IMR-90 (cell line): ENCODE results near the gene MECP2. TPM values are rescaled to one million over a fixed set of nuclear protein-coding genes. Genes with fewer than 3 reads are reported as not detected.

Experiments used
- ATAC-seq: fragments of 200-7000 bp; cut with Tn5 transposase; 2 replicates; pipeline ENCODE4 v1.9.1; 2020; ENCODE audit warnings: low read depth, mild to moderate bottlenecking, moderate library complexity
- BruUV-seq: library from RNA; stranded (reverse); fragments of 400-500 nt; replicated peaks from 2 replicates; lab custom pipeline; 2021; lab: Mats Ljungman, UMichigan
- CTCF ChIA-PET: fragments of 300-600 bp; formaldehyde crosslinking; extraction: SDS; loops from one replicate; lab custom pipeline; 2021; ENCODE audit warnings: antibody characterized with exemption; lab: Yijun Ruan, JAX
- POLR2A ChIA-PET: fragments of 300-600 bp; sonication (Branson Sonifier 250); formaldehyde crosslinking; loops from one replicate; lab custom pipeline; 2022; ENCODE audit warnings: antibody characterized with exemption; ENCODE audit not compliant: unreplicated experiment; lab: Charles Lee
- DNase-seq: peaks from one replicate; pipeline ENCODE4 v3.0.0; 2013
- H2AFZ ChIP-seq: replicated peaks from 2 replicates; pipeline ENCODE3; 2013; ENCODE audit warnings: low read length, mild to moderate bottlenecking; ENCODE audit not compliant: poor library complexity
- H2AK5ac ChIP-seq: 2 replicates; pipeline ENCODE4 v1.6.1; 2013; ENCODE audit warnings: low read depth, low read length, inconsistent platforms
- H2AK9ac ChIP-seq: replicated peaks from 2 replicates; pipeline ENCODE3; 2013; ENCODE audit warnings: mild to moderate bottlenecking, low read depth, low read length, moderate library complexity; ENCODE audit not compliant: poor library complexity
- H2BK120ac ChIP-seq: 2 replicates; pipeline ENCODE4 v1.6.1; 2013; ENCODE audit warnings: low read depth, low read length, inconsistent platforms
- H2BK15ac ChIP-seq: 3 replicates; pipeline ENCODE4 v1.6.1; 2013; ENCODE audit warnings: low read depth, low read length, inconsistent platforms
- H2BK20ac ChIP-seq: 2 replicates; pipeline ENCODE4 v1.6.1; 2013; ENCODE audit warnings: low read depth, mild to moderate bottlenecking, inconsistent platforms, low read length, moderate library complexity
- H2BK5ac ChIP-seq: 2 replicates; pipeline ENCODE4 v1.6.1; 2013; ENCODE audit warnings: mild to moderate bottlenecking, low read depth, low read length, inconsistent platforms; ENCODE audit not compliant: poor library complexity, severe bottlenecking
- H3K14ac ChIP-seq: replicated peaks from 2 replicates; pipeline ENCODE4 v1.6.1; 2013; ENCODE audit warnings: low read depth, low read length, inconsistent platforms
- H3K18ac ChIP-seq: 2 replicates; pipeline ENCODE4 v1.6.1; 2013; ENCODE audit warnings: low read depth, low read length, control low read depth
- H3K23ac ChIP-seq: 2 replicates; pipeline ENCODE4 v1.6.1; 2013; ENCODE audit warnings: low read depth, low read length, inconsistent platforms
- H3K27ac ChIP-seq: 2 replicates; pipeline ENCODE4 v1.5.1; 2013; ENCODE audit warnings: mild to moderate bottlenecking, control low read depth, low read length; ENCODE audit not compliant: insufficient read depth
- H3K27me3 ChIP-seq: 2 replicates; pipeline ENCODE4 v1.6.1; 2013; ENCODE audit warnings: low read length; ENCODE audit not compliant: control insufficient read depth, insufficient read depth
- H3K36me3 ChIP-seq: 2 replicates; pipeline ENCODE4 v1.6.1; 2013; ENCODE audit warnings: low read length, mixed read lengths; ENCODE audit not compliant: control insufficient read depth, insufficient read depth
- H3K4ac ChIP-seq: 2 replicates; pipeline ENCODE4 v1.6.1; 2013; ENCODE audit warnings: low read depth, low read length, inconsistent platforms
- H3K4me1 ChIP-seq: 2 replicates; pipeline ENCODE4 v1.6.1; 2013; ENCODE audit warnings: low read length, mixed read lengths; ENCODE audit not compliant: control insufficient read depth, insufficient read depth
- H3K4me2 ChIP-seq: 2 replicates; pipeline ENCODE4 v1.6.1; 2013; ENCODE audit warnings: low read depth, mild to moderate bottlenecking, control low read depth, low read length, moderate library complexity
- H3K4me3 ChIP-seq: 2 replicates; pipeline ENCODE4 v1.5.1; 2013; ENCODE audit warnings: low read depth, mild to moderate bottlenecking, control low read depth, low read length, moderate library complexity; ENCODE audit not compliant: insufficient read depth
- H3K56ac ChIP-seq: 2 replicates; pipeline ENCODE4 v1.6.1; 2013; ENCODE audit warnings: low read length, inconsistent platforms; ENCODE audit not compliant: insufficient read depth; ENCODE audit errors: extremely low read depth
- H3K79me1 ChIP-seq, 2 experiments: 2 replicates each; pipeline ENCODE4 v1.6.1; 2013; ENCODE audit warnings: low read length in 2 of 2, inconsistent platforms in 1 of 2, low read depth in 1 of 2
- H3K9ac ChIP-seq: 2 replicates; pipeline ENCODE4 v1.6.1; 2013; ENCODE audit warnings: low read depth, low read length, control low read depth
- H3K9me1 ChIP-seq: 2 replicates; pipeline ENCODE4 v1.6.1; 2013; ENCODE audit warnings: low read length, inconsistent platforms; ENCODE audit not compliant: insufficient read depth
- H3K9me3 ChIP-seq: 2 replicates; pipeline ENCODE4 v1.6.1; 2013; ENCODE audit warnings: low read length; ENCODE audit not compliant: control insufficient read depth, insufficient read depth
- H4K20me1 ChIP-seq: 2 replicates; pipeline ENCODE4 v1.6.1; 2013; ENCODE audit warnings: low read length, inconsistent platforms; ENCODE audit not compliant: insufficient read depth
- H4K5ac ChIP-seq: 2 replicates; pipeline ENCODE4 v1.6.1; 2013; ENCODE audit warnings: mild to moderate bottlenecking, low read depth, low read length, control low read depth
- H4K8ac ChIP-seq, 2 experiments: 2 replicates each; pipeline ENCODE4 v1.6.1; 2013; ENCODE audit warnings: low read depth in 2 of 2, low read length in 2 of 2, control low read depth in 1 of 2, inconsistent platforms in 1 of 2
- H4K91ac ChIP-seq: 2 replicates; pipeline ENCODE4 v1.6.1; 2013; ENCODE audit warnings: low read depth, low read length, inconsistent platforms; ENCODE audit not compliant: insufficient read depth
- BHLHE40 ChIP-seq: fragments of 150-350 bp; IDR thresholded peaks from 2 replicates; pipeline ENCODE4 v1.6.1; 2016; ENCODE audit warnings: mild to moderate bottlenecking, low read depth, low read length
- MAZ ChIP-seq: IDR thresholded peaks from 2 replicates; pipeline ENCODE4 v1.6.1; 2012; ENCODE audit warnings: low read depth, mild to moderate bottlenecking, low read length, improper control_type of control experiment, moderate library complexity, borderline replicate concordance
- MXI1 ChIP-seq: IDR thresholded peaks from 2 replicates; pipeline ENCODE4 v1.6.1; 2012; ENCODE audit warnings: low read depth, mild to moderate bottlenecking, low read length, moderate library complexity, borderline replicate concordance
- POLR2A ChIP-seq: IDR thresholded peaks from 2 replicates; pipeline ENCODE4 v1.6.1; 2012; ENCODE audit warnings: mild to moderate bottlenecking, low read depth, low read length
- RCOR1 ChIP-seq: IDR thresholded peaks from 2 replicates; pipeline ENCODE4 v1.6.1; 2012; ENCODE audit warnings: mild to moderate bottlenecking, low read length, improper control_type of control experiment; ENCODE audit not compliant: insufficient replicate concordance
- RFX5 ChIP-seq: IDR thresholded peaks from 2 replicates; pipeline ENCODE4 v1.8.0; 2012; ENCODE audit warnings: low read depth, mild to moderate bottlenecking, low read length, moderate library complexity
- WGBS, 2 experiments: methylation state at CpG; one replicate each; pipeline versions ENCODE4 v1.1.5 to v1.1.7; 2013; ENCODE audit warnings: missing lambda C conversion rate in 2 of 2; ENCODE audit not compliant: insufficient read length in 1 of 2; ENCODE audit errors: extremely low coverage in 2 of 2; 5-methylcytosine and 5-hydroxymethylcytosine counted together
- dilution Hi-C: fragments of 300-500 bp; cut with HindIII; formaldehyde crosslinking; loops from one replicate; pipeline ENCODE4 v1.14.3; 2018; ENCODE audit warnings: low sequenced_read_pairs; ENCODE audit not compliant: unreplicated experiment
- in situ Hi-C: fragments of 300-500 bp; cut with MboI; formaldehyde crosslinking; loops from 3 replicates; pipeline ENCODE4 v1.14.3; 2019; ENCODE audit warnings: low sequenced_read_pairs, inconsistent platforms, mixed read lengths
- intact Hi-C: fragments of 100-400 bp; cut with micrococcal nuclease; formaldehyde crosslinking; loops from 2 replicates; pipeline ENCODE4 v1.10.0; 2022
- polyA plus RNA-seq, 3 experiments: library from polyadenylated mRNA; depleted of rRNA; stranded (reverse); fragments of >200 nt; gene quantifications; 2 replicates each; pipeline ENCODE4 v1.2.3, GENCODE V29; 2012; ENCODE audit warnings: low replicate concordance in 1 of 3
- total RNA-seq: library from RNA; depleted of rRNA; stranded (reverse); fragments of >200 nt; gene quantifications from 2 replicates; pipeline ENCODE4 v1.2.3, GENCODE V29; 2012
- TF ChIP-seq, protein P1 (sequence below): fragments of 150-350 bp; IDR thresholded peaks from 2 replicates; pipeline ENCODE4 v1.6.1; 2017; ENCODE audit warnings: mild to moderate bottlenecking, antibody characterized with exemption, low read length, low read depth
- TF ChIP-seq, protein P2 (sequence below): conservative IDR thresholded peaks from 2 replicates; pipeline ENCODE4 v1.5.1; 2012; ENCODE audit warnings: mild to moderate bottlenecking, low read depth, low read length, improper control_type of control experiment

MECP2 gene
- total and polyA plus RNA-seq, 2 of the 4 experiments (the other 2 are of a cell fraction): 8.4 to 10.1 TPM

DNA sequence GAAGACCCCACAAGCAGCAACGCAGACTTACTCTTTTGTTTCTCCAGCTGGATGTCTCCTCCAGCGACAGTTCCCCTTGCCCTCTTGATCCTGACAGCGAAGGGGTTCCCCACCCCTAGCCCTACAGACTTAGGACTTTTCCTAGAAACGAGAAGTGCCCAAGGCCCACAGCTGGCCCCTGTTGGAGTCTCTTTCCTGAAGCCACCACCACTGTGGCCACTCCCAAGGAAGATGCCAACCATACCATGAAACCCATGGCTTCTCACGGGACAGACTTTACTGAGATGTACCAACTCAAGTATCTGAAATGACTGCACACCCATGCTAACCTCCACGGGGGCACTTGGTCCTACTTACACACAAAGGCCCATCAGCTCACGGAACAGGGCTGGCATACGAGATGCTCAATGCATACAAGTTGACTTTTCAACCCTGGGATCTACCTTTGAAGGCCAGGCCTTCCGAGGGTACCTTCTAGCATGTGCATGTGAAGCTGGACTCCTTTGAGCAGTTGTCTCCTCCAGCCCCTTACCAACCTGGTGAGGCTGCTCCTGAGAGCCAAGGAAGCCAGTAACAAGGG is 76.9 kb downstream of the MECP2 start (continued):
- TF ChIP-seq RFX5: no peak

DNA sequence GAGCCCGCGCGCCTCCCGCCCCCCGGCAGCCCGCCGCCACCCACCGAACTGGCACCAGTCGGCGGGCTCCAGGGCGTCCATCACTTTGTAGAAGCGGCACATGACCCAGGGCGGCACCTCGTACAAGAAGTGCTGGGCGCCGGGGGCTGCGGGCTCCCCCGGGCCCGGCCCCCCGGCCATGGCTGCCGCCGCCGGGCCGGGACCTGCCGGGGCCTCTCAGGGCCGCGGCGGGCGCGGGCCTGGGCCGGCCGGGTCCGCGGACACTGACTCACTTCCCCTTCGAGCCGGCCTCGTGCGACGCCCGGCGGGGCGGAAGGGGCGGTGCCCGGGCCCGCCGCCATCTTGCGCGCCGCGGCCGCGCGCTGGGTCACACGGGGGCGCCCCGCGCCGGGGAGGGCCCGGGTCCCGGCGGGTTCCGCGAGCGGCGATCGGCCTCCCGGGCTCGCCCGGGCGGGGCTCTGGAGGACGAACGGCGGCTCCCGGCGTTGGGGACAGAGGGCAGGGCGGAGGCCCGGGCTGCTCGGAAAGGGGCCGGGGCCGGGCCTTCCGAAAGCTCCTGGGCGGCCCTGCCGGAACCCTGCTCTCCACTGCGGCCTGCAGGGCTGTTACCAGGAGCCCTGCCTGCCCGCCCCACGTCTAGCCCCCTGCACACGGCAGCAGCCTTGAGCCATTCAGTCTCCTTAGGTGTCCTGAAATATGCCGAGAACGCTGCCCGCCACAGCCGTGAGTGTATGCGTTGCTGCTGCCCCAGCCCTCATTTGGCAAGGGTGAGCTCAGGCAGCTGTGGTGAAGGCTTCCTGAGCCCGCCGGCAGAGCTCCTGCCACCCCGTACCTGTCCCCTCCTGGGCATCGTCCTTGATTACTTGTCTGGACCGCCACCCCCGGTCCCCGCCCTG is 77.6 kb downstream of the MECP2 start, which contains the start of gene IRAK1:
TSS of gene IRAK1 (minus strand) at position 270 of the 896 bp plus-strand sequence. CDS start at position 180, 90 bp downstream.
- DNase-seq (peak; percentile 52), ATAC-seq (peak; percentile 79)
- H3K9me3 ChIP-seq: no peaks in the 10 kb centered on the region
- peak within 1 kb of the TSS; percentile 95 to 96 for H4K8ac ChIP-seq
- peak within 1 kb of the TSS; percentile 60 for H3K18ac ChIP-seq
- no peaks in the 10 kb centered on the region for H4K20me1 ChIP-seq
- peak within 1 kb of the TSS; percentile 87 for H4K5ac ChIP-seq
- intact Hi-C loops (loop anchor here (1.0 kb wide), 1 partner anchor 20 kb away; no protein-coding TSS in a partner anchor), in situ Hi-C loops (no loop called here), dilution Hi-C loops (no loop called here)
- H3K4me1 ChIP-seq: peaks cover 24% of the 10 kb centered on the region
- TF ChIP-seq POLR2A (peak; percentile 42; the same call in 1 of the 2 replicates), RCOR1 (no peak), MAZ (peak; percentile 32; the same call in 1 of the 2 replicates), BHLHE40 (0 out of 2 replicates have a peak, but pooled peaks have one; percentile 27), MXI1 (peak; percentile 73; the same call in 1 of the 2 replicates), RFX5 (no peak)
- TF ChIP-seq, protein P1, sequence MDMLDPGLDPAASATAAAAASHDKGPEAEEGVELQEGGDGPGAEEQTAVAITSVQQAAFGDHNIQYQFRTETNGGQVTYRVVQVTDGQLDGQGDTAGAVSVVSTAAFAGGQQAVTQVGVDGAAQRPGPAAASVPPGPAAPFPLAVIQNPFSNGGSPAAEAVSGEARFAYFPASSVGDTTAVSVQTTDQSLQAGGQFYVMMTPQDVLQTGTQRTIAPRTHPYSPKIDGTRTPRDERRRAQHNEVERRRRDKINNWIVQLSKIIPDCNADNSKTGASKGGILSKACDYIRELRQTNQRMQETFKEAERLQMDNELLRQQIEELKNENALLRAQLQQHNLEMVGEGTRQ: no peak
- TF ChIP-seq, protein P2, sequence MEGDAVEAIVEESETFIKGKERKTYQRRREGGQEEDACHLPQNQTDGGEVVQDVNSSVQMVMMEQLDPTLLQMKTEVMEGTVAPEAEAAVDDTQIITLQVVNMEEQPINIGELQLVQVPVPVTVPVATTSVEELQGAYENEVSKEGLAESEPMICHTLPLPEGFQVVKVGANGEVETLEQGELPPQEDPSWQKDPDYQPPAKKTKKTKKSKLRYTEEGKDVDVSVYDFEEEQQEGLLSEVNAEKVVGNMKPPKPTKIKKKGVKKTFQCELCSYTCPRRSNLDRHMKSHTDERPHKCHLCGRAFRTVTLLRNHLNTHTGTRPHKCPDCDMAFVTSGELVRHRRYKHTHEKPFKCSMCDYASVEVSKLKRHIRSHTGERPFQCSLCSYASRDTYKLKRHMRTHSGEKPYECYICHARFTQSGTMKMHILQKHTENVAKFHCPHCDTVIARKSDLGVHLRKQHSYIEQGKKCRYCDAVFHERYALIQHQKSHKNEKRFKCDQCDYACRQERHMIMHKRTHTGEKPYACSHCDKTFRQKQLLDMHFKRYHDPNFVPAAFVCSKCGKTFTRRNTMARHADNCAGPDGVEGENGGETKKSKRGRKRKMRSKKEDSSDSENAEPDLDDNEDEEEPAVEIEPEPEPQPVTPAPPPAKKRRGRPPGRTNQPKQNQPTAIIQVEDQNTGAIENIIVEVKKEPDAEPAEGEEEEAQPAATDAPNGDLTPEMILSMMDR: 0 out of 2 replicates have a peak, but pooled peaks have one; percentile 17
- WGBS, 2 experiments: 42% methylated on average over 35 of the region's 99 CpGs; no CpG with 5 or more reads in 1 of the 2 experiments
- peak within 1 kb of the TSS; percentile 88 for H2BK5ac ChIP-seq
- no peak within 1 kb of the TSS for H2BK20ac ChIP-seq
- no peaks in the 10 kb centered on the region for H3K9me1 ChIP-seq
- H3K4ac ChIP-seq: peak within 1 kb of the TSS; percentile 85
- H2AK5ac ChIP-seq: peak within 1 kb of the TSS; percentile 89
- peak within 1 kb of the TSS; percentile 71; the same call in 1 of the 2 replicates for H3K23ac ChIP-seq
- peak within 1 kb of the TSS; percentile 91 for H3K9ac ChIP-seq
- no TSS peak for BruUV-seq
- ChIA-PET CTCF (no interaction called here), POLR2A (interaction anchor here (0.6 kb wide), 1 partner anchor 9 kb away, joined by 3 read pairs; no protein-coding TSS in a partner anchor)
- peaks cover 17% of the 10 kb centered on the region; the same call in 1 of the 2 replicates for H3K36me3 ChIP-seq
- H3K56ac ChIP-seq: peak within 1 kb of the TSS; percentile 28
- peak within 1 kb of the TSS; percentile 97 for H2AK9ac ChIP-seq
- H3K27ac ChIP-seq: peak within 1 kb of the TSS; percentile 93
- peak within 1 kb of the TSS; percentile 18; the same call in 1 of the 3 replicates for H2BK15ac ChIP-seq
- peak within 1 kb of the TSS; percentile 59 for H3K4me3 ChIP-seq
- peak within 1 kb of the TSS; percentile 83 for H3K14ac ChIP-seq
- H3K79me1 ChIP-seq: peaks cover 0 to 20% of the 10 kb centered on the region in 2 experiments; a peak in 2 of 4 replicates
- H2BK120ac ChIP-seq: peak within 1 kb of the TSS; percentile 31
- H4K91ac ChIP-seq: peak within 1 kb of the TSS; percentile 66
- peak within 1 kb of the TSS; percentile 82 for H2AFZ ChIP-seq
- H3K4me2 ChIP-seq: peak within 1 kb of the TSS; percentile 96
- H3K27me3 ChIP-seq: no peaks in the 10 kb centered on the region
